HG03139 (cell line): ENCODE data around the gene NFYB.
"Not testable (repeated sequence)": the region's sequence is repeated elsewhere in the genome, so short reads cannot be mapped to it uniquely, and the experiment has no call there.

Source experiments
- ATAC-seq: cut with Tn5 transposase; IDR thresholded peaks from one replicate; pipeline ENCODE4 v1.9.1; 2021; ENCODE audit not compliant: unreplicated experiment

NFYB gene

GRCh38 chr12:104137902-104138796 is at the start of gene NFYB:
NFYB (minus strand) TSS chr12:104138210; CDS start chr12:104135453, 2,757 bp downstream.
- ATAC-seq, result peak; percentile 92

GRCh38 chr12:104187446-104188155 is 49.6 kb upstream of the NFYB start:
- no peak for ATAC-seq

- ATAC-seq, result no peak
Observed at GRCh38 chr12:104183443-104183842, 45.4 kb upstream of the NFYB start.

GRCh38 chr12:104182621-104183378 is 44.8 kb upstream of the NFYB start:
- no peak for ATAC-seq

GRCh38 chr12:104182144-104182543 is 44.1 kb upstream of the NFYB start:
- ATAC-seq, result no peak

GRCh38 chr12:104181313-104181712 is 43.3 kb upstream of the NFYB start:
- ATAC-seq, result no peak

GRCh38 chr12:104180374-104180773 is 42.4 kb upstream of the NFYB start:
- no peak for ATAC-seq

GRCh38 chr12:104177663-104178501 is 39.9 kb upstream of the NFYB start:
- no peak for ATAC-seq

- no peak for ATAC-seq
Observed at GRCh38 chr12:104177336-104177662, 39.3 kb upstream of the NFYB start.

GRCh38 chr12:104175726-104176247 is 37.8 kb upstream of the NFYB start:
- ATAC-seq, result no peak

- not testable (repeated sequence) for ATAC-seq
Observed at GRCh38 chr12:104173804-104174203, 35.8 kb upstream of the NFYB start.

- ATAC-seq, result no peak
Observed at GRCh38 chr12:104172570-104172947, 34.5 kb upstream of the NFYB start.

- ATAC-seq, result no peak
Observed at GRCh38 chr12:104171785-104172569, 34.0 kb upstream of the NFYB start.

- ATAC-seq, result no peak
Observed at GRCh38 chr12:104168596-104168995, 30.6 kb upstream of the NFYB start.

GRCh38 chr12:104167519-104168458 is 29.8 kb upstream of the NFYB start:
- ATAC-seq, result no peak

- ATAC-seq, result no peak
Observed at GRCh38 chr12:104166465-104166864, 28.5 kb upstream of the NFYB start.

GRCh38 chr12:104165801-104166200 is 27.8 kb upstream of the NFYB start:
- ATAC-seq, result no peak

- ATAC-seq, result no peak
Observed at GRCh38 chr12:104164634-104165033, 26.6 kb upstream of the NFYB start.

GRCh38 chr12:104163631-104164030 is 25.6 kb upstream of the NFYB start:
- ATAC-seq, result no peak
